HG02973 (cell line): Measurements from ENCODE around the gene CMC1.
A peak's percentile ranks its signal among the peaks of the same experiment; 100 is the strongest.
"Not testable (repeated sequence)": the region's sequence is repeated elsewhere in the genome, so short reads cannot be mapped to it uniquely, and the experiment has no call there.

ENCODE experiments used
- ATAC-seq: cut with Tn5 transposase; IDR thresholded peaks from one replicate; pipeline ENCODE4 v1.9.1; 2021; ENCODE audit warnings: moderate library complexity; ENCODE audit not compliant: unreplicated experiment

CMC1 gene, protein sequence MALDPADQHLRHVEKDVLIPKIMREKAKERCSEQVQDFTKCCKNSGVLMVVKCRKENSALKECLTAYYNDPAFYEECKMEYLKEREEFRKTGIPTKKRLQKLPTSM

DNA sequence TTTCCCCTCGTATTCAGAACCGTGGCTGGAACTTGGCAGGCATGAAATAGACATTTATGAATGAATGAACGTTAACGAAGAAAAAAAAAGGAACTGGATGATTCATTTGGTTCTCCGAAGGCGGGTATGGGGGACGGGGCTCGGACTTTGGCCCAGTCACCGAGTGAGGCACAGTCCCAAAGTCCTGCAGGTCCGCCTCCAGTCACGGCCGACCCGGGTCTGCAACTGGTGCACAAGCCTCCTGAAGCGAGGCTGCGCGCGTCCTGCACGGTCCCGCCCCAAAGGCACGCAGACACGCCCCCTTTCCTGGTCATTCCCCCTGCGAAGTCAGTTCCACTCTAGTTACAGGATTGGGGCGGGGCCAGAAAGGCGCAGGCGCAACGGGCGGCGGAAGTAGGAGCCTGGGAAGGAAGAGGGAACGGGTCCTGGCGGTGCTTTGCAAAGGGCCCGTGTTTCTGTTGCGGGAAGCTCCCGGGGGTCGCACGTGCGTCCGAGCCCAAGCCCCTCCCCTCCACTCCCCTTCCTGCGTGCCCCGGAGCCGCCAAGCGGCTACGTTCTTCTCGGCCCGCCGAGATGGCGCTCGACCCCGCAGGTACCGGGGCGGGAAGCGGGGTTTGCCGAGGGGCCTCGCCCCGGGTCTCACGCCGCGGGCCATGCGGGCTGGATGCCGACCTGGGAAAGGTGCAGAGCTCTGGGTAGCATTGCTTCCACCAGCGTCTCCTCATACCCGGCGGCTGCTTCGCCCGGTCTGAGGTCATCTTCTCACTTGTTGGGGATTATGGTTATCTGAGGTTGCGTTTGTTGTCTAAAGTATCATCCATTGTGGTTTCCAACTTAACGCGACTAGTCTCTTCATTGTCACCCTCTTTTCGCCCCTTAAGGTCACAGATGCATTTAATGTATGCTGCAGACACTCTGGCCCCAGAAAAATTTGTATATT, at the start of gene CMC1:
Gene CMC1, plus strand, starts transcription at position 399 of the 940 bp plus-strand sequence. Its CDS starts 175 bp downstream, at position 574.
- ATAC-seq, result peak; percentile 97

DNA sequence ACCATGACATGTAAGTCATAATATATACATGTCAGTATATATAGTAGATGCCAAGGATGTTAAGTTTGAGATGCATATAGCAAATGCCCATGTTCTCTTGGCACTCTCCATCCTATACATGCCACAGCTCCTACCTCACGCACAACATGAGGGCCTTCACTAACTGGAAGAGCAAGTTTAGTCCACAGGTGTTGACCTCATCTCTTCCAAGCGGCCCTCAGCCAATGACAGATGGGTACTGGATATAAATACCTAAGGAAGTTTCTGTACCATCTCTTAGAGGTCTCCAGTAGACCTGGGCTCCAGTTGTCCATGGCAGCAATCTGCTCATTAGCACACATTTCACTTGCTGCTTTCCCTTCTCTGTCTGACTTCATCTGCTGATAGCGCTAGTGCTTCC, 43.3 kb upstream of the CMC1 start:
- no peak for ATAC-seq

DNA sequence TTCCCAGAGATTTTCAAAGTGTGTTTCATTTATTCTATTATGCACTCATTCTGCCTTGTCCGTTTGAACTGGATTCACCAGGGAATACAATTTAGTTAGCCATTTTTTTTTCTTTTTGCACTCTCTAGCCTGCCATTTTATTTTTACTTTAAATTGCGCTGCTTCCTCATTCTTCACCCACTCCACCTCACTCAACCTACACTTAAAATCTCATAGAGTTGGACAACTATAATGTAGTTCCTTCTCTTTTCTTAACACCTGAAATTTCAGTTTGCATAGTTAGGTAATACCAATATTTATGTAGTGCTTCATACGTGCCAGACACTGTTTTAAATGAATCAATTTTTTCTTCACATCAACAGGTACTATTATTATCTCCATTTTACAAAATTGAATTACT, 42.4 kb upstream of the CMC1 start:
- ATAC-seq, result no peak

DNA sequence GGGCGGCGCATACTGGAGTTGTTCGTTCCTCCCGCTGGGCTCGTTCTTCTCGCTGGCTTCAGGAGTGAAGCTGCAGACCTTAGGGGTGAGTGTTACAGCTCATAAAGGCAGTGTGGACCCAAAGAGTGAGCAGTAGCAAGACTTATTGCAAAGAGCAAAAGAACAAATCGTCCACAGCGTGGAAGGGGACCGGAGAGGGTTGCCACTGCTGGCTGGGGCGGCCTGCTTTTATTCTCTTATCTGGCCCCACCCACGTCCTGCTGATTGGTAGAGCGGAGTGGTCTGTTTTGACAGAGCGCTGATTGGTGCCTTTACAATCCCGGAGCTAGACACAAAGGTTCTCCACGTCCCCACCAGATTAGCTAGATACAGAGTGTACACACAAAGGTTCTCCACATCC, 41.8 kb upstream of the CMC1 start:
- not testable (repeated sequence) for ATAC-seq

DNA sequence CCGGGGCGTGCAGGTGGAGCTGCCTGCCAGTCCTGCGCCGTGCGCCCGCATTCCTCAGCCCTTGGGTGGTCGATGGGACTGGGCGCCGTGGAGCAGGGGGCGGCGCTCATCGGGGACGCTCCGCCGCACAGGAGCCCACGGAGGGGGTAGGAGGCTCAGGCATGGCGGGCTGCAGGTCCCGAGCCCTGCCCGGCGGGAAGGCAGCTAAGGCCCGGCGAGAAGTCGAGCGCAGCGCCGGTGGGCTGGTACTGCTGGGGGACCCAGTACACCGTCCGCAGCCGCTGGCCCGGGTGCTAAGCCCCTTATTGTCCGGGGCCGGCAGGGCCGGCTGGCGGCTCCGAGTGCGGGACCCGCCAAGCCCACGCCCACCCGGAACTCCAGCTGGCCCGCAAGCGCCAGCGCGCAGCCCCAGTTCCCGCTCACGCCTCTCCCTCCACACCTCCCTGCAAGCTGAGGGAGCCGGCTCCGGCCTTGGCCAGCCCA, 41.0 kb upstream of the CMC1 start:
- not testable (repeated sequence) for ATAC-seq

DNA sequence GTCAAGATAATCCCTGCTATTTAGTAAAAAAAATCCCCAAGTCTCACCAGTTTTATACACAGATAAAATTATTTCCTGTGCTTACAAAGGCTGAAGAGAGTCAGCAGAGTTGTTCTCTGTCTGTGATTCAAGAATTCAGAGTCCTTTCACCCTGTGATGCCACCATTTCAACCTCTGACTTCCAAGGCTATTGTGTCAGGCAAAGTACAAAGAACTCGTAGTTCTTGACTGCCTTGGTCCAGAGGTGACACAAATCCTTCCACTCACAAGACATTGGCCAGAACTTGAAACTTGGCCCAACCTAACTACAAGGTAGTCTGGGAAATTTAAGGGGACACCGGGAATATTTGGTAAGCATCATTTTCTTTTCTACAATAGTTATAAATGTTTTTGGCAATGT, 34.9 kb upstream of the CMC1 start:
- no peak for ATAC-seq

DNA sequence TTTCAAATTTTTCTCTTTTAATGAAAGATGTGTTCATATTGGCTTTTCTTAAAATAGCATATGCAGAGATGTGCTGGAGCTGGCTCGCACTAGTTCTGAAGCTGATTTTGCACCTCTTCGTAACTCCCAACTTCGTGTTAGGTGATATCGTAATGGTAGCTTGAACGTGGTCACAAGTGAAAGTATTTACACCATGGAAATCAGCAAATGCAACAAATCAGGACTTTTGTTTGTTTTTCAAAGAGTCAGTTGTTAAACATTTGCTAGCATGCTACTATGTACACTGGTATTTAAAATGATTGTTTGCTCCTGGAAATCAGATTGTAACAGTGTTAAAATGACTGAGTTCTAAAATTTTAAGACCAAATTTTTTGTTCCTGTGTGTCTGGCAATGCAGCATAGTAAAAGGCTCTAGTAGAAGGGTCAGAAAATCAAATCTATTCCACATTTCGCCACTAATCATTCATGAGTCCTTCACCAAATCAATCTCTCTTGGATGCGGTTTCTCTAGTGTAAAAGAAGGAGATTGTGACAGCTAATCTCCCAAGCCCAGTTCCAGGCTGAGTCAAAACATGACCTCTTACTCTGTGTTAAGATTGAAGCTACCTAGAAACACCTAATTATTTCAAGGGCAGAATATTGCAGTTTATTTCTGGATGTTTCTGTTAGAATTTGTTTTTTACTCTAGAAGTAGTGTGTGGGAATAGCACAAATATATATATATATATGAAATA, 34.3 kb upstream of the CMC1 start:
- ATAC-seq, result no peak

DNA sequence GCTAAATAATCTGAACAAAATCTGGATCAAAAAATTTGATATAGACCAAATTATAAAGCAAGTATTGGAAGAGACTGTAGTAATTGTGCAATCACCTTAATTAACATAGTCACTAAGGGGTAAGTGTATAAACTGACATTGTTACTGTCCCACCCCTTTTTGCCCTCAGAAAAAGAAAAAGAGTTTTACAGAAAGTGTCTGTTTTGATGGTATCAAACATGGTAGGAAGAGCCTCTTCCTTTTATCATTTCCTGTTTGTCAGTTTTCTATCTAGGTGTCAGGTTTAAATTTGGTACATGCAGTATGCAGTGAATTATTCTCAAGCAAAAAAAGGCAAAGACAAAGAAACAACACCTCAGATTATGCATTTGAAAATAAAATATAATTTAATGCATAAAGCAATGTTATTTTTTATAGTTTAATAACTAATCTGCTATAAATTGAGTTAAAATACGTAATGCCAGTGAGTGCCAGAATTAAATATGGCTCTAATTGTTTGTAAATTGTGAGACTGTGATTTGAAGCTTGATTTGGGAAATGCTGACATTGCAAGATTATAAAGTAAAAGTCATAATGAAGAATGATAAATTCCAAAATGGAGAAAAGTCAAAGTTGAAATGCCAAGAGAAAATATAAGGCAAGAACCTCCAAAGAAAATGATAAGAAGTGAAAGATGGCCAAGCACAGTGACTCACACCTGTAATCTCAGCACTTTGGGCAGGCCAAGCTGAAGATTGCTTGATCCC, 30.3 kb upstream of the CMC1 start:
- ATAC-seq, result no peak

DNA sequence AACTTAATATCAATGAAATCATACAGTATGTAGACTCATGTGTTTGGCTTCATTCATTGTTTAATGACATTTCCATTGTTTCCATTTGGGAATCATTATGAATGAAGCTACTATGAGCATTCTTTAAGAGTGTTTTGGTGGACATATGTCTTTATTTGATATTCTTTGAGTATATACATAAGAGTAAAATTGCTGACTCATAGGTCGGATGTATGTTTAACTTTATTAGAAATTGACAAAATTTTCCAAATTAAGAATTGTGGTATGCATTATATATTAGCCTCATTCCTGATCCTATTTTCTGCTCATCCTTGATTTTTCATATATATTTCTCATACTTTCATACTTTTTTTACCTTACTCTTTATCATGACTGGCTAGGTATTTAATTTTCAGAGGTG, 28.7 kb upstream of the CMC1 start:
- no peak for ATAC-seq

DNA sequence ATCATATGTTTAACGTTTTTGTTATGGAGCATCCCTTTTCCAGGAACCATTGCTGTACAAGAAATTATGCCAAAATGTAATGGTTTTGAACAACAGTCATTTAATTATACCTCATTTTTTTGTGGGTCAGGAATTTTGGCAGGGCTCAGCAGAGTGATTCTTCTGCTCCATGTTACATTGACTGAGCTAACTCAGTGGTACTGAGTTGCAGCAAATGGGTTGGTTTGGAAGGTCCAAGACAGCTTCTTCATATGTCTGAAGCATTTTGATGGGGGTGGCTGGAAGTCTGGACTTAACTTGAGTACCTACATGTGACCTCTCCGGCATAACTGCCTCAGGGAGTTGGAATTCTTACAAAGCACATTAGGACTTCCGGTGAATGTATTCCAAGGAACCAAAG, 26.0 kb upstream of the CMC1 start:
- no peak for ATAC-seq

DNA sequence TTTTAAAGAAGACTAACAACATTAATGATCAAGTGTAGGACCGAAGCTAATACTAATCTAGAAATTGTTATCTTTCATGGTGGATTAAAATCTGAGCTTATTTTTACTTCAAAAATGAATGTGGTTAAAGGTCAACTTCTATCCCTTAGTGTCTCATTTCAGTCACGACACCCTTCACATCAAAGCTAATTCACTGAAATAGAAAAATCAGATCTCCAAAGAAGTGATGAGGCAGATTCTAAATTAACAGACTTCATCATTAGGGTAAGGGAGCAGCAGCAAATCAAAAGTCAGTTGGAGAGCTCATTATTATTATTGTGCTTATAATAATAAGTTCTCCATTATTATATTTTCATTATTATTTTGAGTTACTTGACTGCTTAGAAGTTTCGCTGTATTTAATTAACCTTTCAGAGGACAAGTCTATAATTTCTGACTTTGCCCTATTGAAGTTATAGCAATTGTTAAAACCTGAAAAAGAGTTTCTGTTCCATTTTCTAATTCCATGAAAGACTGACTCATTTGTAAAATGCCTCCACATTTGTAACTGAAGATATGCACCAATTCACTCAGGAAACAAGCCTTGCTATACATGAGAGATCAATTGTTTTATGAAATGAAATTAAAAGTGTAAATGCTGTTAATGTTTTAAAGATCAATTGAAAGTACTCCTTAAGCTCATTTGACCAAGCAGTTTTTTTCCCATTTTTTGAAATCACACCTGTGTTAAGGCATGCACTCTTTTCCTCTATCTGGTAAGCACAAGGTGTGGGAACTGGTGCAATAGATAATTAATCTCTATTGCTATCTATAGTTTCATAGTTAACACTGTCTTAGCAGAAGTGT, 23.1 kb upstream of the CMC1 start:
- no peak for ATAC-seq

DNA sequence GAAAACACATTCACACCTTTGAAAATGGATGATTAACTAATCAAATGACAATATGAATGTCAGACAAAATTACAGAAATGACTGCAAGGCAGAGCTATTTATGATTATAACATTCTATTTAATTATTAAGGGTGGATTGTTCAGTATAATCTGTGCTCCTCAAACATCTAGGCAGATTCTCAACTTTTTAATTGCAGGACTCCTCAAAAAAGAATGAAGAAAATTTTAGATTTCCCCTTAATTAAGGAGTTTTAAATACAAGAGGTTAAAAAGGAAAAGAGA, 22.6 kb upstream of the CMC1 start:
- no peak for ATAC-seq

DNA sequence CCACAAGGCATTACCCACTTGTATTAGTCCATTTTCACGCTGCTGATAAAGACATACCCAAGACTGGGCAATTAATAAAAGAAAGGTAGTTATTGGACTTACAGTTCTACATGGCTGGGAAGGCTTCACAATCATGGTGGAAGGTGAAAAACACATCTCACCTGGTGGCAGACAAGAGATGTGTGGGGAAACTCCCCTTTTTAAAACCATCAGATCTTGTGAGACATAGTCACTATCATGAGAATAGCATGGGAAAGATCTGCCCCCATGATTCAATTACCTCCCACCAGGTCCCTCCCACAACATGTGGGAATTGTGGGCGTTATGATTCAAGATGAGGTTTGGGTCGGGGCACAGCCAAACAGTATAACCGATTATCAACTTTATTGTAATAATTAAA, 17.0 kb upstream of the CMC1 start:
- no peak for ATAC-seq

DNA sequence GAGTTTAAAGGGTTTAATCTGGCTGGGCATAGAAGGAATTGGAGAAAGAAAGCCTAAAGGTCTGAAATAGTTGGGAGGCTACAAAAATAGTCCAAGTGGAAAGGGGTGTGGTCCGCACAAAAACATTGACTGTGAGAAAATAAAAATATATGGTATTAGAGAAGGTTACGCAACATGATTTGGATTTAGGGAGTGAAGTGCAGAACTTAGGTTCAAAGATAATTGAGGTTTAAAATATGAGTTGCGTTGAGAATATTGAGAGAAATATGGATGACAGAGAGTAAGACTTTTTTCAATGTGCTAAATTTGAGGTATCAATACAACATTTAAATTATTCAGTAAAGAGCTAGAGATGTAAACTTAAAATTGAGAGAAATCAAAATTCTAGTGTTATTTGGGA, 15.4 kb upstream of the CMC1 start:
- ATAC-seq, result no peak

DNA sequence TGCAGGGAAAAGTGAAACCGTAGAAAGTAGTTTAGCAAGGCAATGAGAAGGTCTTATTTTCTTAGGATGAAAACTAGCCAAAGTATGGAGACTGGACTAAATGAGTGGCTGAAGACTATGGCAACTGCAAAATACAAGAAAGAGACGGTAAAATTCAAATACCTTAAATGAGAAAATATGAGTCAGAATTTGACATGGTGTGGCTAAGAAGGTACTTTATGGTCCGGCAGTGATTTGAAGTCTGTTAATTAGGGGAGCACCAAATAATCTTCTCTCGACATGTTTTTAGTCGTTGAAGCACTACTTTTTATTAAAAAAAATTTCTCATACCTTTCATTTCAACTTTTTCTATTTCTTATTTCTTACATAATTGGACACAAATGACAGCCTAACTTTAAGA, 12.8 kb upstream of the CMC1 start:
- ATAC-seq, result no peak

DNA sequence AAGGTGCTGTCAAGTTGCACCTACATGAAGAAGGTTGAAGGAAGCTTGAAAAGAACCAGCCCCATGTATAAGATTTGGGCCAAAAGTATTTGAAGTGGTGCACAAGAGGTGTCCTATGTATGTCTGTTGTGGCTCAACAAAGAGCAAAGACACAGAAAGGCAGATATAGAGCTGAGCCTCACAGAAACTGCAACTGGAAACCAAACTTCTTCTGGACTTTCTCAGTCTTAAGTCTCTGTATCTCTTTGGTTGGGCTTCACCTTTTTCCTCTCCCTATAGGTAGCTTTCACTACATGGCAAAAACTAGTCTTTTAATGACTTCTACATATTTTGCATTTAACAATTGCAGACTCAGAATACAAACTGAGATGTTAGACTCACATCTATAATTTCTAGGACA, 8.8 kb upstream of the CMC1 start:
- no peak for ATAC-seq

DNA sequence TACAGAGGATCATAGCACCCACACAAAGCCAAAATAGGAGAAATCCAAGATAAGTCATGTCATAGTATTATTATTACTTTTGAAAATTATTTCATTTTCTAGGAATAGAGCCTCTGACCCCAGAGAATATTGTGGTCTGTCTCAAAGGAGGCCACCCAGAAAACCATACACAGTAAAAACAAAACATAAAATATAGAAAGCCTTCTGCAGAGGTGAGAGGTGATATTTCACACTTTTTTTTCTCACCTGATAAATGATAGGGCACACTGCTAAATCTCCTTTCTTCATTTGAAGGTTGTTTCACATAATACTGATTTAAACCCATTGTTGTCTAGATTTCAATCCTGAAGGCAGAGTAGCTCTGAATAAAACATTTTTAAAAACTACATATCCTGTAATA, 7.0 kb upstream of the CMC1 start:
- no peak for ATAC-seq

DNA sequence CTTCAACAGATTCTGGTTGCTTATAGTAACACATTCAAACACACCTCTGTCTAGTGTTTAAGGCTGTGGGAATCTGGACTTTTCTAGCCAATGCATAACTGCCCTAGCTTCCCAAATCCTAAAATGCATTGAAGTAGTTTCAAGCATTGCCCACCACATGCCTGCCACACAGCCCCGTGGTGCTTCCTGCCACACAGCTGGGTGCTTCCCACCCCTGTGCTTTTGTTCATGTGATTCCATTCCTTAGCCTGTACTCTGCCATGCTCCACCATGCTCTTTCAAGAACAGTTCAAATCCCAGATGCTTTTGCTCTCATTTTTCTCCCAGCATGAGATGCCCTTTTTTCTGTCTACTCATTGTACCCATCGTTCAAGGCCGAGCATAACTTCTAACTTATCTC, 2.3 kb upstream of the CMC1 start:
- ATAC-seq, result no peak

DNA sequence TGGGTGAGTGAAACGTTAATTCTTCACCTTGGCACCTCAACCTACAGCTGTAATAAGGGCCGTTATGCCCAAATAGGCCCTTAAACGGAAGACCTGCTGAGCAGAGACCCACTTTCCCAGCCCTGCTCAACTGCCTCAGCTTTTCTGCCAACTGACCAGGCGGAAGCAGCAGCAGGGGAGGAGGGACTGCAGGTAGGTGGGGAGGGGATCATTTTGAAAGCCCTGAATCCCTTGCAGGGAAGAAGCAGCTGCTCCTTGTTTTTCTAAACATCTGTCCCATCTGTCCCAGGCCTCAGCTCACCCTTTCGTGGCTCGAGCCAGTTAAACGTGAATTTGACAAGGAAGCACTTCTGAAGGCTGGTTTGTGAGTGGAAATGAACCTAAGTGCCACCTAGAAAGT, 978 bp upstream of the CMC1 start:
- ATAC-seq, result no peak

DNA sequence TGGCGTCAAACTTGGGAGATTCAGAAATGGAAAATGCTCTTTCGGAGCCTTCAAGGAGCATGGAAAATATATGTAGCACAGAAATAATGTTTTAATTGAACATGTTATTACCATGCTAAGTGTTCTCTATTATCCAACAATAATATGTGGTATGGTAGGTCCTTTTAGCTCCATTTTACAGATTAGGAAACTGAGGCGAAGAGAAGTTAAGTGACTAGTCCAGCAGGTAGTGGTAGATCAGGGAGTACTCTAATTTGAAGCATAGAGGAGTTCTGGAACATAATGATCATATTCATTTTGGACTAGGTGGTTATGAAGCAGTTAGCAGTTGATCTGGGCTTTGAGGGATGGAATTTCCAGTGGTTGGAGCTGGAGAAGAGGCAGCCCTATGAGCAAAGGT, 1.1 kb downstream of the CMC1 start:
- ATAC-seq, result no peak
